WERI-Rb-1 (cell line): ENCODE measurements around the gene ABHD17A.

Experiments
- DNase-seq: peaks from one replicate; pipeline ENCODE4 v3.0.0-alpha.2; 2020
- H3K27ac ChIP-seq: fragments of 250-450 bp; sonication (Bioruptor Pico); 2 replicates; pipeline ENCODE4 v1.5.1; 2020; ENCODE audit warnings: mild to moderate bottlenecking, moderate library complexity
- H3K27me3 ChIP-seq: fragments of 250-450 bp; sonication (Bioruptor Pico); 2 replicates; pipeline ENCODE4 v1.5.1; 2021; ENCODE audit warnings: mild to moderate bottlenecking, low read depth, moderate library complexity; ENCODE audit not compliant: insufficient read depth, severe bottlenecking
- H3K36me3 ChIP-seq: fragments of 250-450 bp; sonication (Bioruptor Pico); 2 replicates; pipeline ENCODE4 v1.5.1; 2020; ENCODE audit warnings: mild to moderate bottlenecking, moderate library complexity
- H3K4me3 ChIP-seq: 2 replicates; pipeline ENCODE4 v1.5.1; 2011; ENCODE audit warnings: low read depth, mild to moderate bottlenecking, control low read depth, low read length
- H3K9me3 ChIP-seq: fragments of 250-450 bp; sonication (Bioruptor Pico); 2 replicates; pipeline ENCODE4 v1.5.1; 2021; ENCODE audit warnings: mild to moderate bottlenecking, moderate library complexity; ENCODE audit not compliant: severe bottlenecking
- CTCF ChIP-seq: IDR thresholded peaks from 2 replicates; pipeline ENCODE4 v1.5.1; 2011; ENCODE audit warnings: low read depth, mild to moderate bottlenecking, control low read depth, inconsistent platforms, low read length

Gene ABHD17A

GRCh38 chr19:1830568-1830967 lies 54.7 kb downstream of the ABHD17A start:
- Histone ChIP-seq H3K27me3 (no peaks in the 10 kb centered on the region), H3K4me3 (no peak overlapping the region), H3K27ac (no peak overlapping the region), H3K36me3 (peaks cover 28% of the 10 kb centered on the region), H3K9me3 (no peaks in the 10 kb centered on the region)
- TF ChIP-seq CTCF = no peak
- no peak for DNase-seq

- Histone ChIP-seq H3K36me3 (peaks cover 28% of the 10 kb centered on the region), H3K9me3 (no peaks in the 10 kb centered on the region), H3K27me3 (no peaks in the 10 kb centered on the region), H3K4me3 (no peak overlapping the region), H3K27ac (no peak overlapping the region)
- DNase-seq = no peak
- no peak for TF ChIP-seq CTCF
Measured at GRCh38 chr19:1829958-1830357, 55.3 kb downstream of the ABHD17A start.

GRCh38 chr19:1828279-1829238 lies 56.7 kb downstream of the ABHD17A start:
- no peak for TF ChIP-seq CTCF
- no peaks in the 10 kb centered on the region for H3K27me3 ChIP-seq
- no peak overlapping the region for H3K27ac ChIP-seq
- H3K4me3 ChIP-seq = no peak overlapping the region
- DNase-seq = no peak
- peaks cover 41% of the 10 kb centered on the region for H3K36me3 ChIP-seq
- H3K9me3 ChIP-seq = no peaks in the 10 kb centered on the region

- Histone ChIP-seq H3K4me3 (no peak overlapping the region), H3K36me3 (peaks cover 49% of the 10 kb centered on the region), H3K9me3 (no peaks in the 10 kb centered on the region), H3K27me3 (no peaks in the 10 kb centered on the region), H3K27ac (no peak overlapping the region)
- DNase-seq = no peak
- TF ChIP-seq CTCF = no peak
Measured at GRCh38 chr19:1827566-1828278, 57.6 kb downstream of the ABHD17A start.
